ENCODE data around the gene BMPR1A. TPM values are rescaled to one million over a fixed set of nuclear protein-coding genes. Genes with fewer than 3 reads are reported as not detected.
"Not testable (repeated sequence)": the region's sequence is repeated elsewhere in the genome, so short reads cannot be mapped to it uniquely, and the experiment has no call there.

Gene BMPR1A
- total RNA-seq, 1 experiment from 2014 or later = 94.3 TPM

- BruUV-seq (replicated peaks) = no TSS peak
- H3K4me3 ChIP-seq (ENCODE audit: low read depth in 2 of 2, low read length in 2 of 2) = no peak overlapping the region
- H3K4me1 ChIP-seq (ENCODE audit: control insufficient read depth, insufficient read depth, low read length) = peaks cover 15% of the 10 kb centered on the region
- DNase-seq (ENCODE audit: low read depth, low spot score) (no peak), ATAC-seq (no peak)
- no peaks in the 10 kb centered on the region; the same call in 1 of the 2 replicates for H3K36me3 ChIP-seq (ENCODE audit: control insufficient read depth, insufficient read depth, low read length)
- POLR2A ChIA-PET = no interaction called here
- TF ChIP-seq, protein P1, sequence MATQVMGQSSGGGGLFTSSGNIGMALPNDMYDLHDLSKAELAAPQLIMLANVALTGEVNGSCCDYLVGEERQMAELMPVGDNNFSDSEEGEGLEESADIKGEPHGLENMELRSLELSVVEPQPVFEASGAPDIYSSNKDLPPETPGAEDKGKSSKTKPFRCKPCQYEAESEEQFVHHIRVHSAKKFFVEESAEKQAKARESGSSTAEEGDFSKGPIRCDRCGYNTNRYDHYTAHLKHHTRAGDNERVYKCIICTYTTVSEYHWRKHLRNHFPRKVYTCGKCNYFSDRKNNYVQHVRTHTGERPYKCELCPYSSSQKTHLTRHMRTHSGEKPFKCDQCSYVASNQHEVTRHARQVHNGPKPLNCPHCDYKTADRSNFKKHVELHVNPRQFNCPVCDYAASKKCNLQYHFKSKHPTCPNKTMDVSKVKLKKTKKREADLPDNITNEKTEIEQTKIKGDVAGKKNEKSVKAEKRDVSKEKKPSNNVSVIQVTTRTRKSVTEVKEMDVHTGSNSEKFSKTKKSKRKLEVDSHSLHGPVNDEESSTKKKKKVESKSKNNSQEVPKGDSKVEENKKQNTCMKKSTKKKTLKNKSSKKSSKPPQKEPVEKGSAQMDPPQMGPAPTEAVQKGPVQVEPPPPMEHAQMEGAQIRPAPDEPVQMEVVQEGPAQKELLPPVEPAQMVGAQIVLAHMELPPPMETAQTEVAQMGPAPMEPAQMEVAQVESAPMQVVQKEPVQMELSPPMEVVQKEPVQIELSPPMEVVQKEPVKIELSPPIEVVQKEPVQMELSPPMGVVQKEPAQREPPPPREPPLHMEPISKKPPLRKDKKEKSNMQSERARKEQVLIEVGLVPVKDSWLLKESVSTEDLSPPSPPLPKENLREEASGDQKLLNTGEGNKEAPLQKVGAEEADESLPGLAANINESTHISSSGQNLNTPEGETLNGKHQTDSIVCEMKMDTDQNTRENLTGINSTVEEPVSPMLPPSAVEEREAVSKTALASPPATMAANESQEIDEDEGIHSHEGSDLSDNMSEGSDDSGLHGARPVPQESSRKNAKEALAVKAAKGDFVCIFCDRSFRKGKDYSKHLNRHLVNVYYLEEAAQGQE (IDR thresholded peaks at IDR 0.05; ENCODE audit: insufficient read depth in 1 of 2, low read depth in 2 of 2, low read length in 1 of 2) = no peak
- no peak for TF ChIP-seq POLR2AphosphoS5 (IDR thresholded peaks at IDR 0.05; ENCODE audit: low read depth, low read length)
- intact Hi-C loops (cut with micrococcal nuclease; ENCODE audit: unreplicated experiment) (loop anchor here (5.0 kb wide), 1 partner anchor 118 kb away; the partner anchor contains the start of gene GLUD1), in situ Hi-C loops (cut with HindIII; ENCODE audit: low pct_unique_long_range_greater_than_20kb, low sequenced_read_pairs) (no loop called here)
- CTCF ChIA-PET = no interaction called here
- H3K27me3 ChIP-seq (ENCODE audit: control insufficient read depth, insufficient read depth, low read length) = no peaks in the 10 kb centered on the region
- H3K9me3 ChIP-seq (ENCODE audit: control insufficient read depth, insufficient read depth, low read depth, low read length) = no peaks in the 10 kb centered on the region
- no peak overlapping the region for H3K27ac ChIP-seq (ENCODE audit: low read length)
Observed at GRCh38 chr10:86974484-86974883, 218.1 kb downstream of the BMPR1A start.

DNA sequence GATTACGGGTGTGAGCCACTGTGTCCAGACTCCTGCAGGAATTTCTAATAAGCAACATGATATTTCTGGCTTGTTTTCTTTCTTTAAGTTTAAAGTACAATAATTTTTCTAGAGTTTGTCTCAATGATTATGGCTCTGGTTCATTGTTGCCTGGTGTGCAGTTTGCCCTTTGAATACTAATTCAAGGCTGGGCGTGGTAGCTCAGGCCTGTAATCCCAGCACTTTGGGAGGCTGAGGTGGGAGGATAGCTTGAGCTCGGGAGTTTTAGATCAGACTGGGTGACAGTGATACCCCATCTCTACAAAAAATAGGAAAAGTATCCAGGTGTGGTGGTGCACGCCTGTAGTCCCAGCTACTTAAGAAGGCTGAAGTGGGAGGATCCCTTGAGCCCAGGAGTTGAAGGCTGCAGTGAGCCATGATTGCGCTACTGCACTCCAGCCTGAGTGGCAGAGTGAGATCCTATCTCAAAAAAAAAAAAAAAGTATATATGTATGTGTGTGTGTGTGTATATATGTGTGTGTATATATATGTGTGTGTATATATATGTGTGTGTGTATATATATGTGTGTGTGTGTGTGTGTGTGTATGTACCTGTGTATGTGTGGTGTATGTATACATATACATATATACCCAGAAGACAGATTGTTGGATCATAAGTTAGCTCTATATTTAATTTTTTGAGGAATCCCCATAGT, 220.1 kb downstream of the BMPR1A start:
- no peaks in the 10 kb centered on the region for H3K36me3 ChIP-seq (ENCODE audit: control insufficient read depth, insufficient read depth, low read length)
- H3K9me3 ChIP-seq (ENCODE audit: control insufficient read depth, insufficient read depth, low read depth, low read length) = no peaks in the 10 kb centered on the region
- peaks cover 5% of the 10 kb centered on the region for H3K4me1 ChIP-seq (ENCODE audit: control insufficient read depth, insufficient read depth, low read length)
- no peaks in the 10 kb centered on the region for H3K27me3 ChIP-seq (ENCODE audit: control insufficient read depth, insufficient read depth, low read length)
- POLR2A ChIA-PET = no interaction called here
- TF ChIP-seq POLR2AphosphoS5 (IDR thresholded peaks at IDR 0.05; ENCODE audit: low read depth, low read length) = no peak
- in situ Hi-C loops (cut with HindIII; ENCODE audit: low pct_unique_long_range_greater_than_20kb, low sequenced_read_pairs) (no loop called here), intact Hi-C loops (cut with micrococcal nuclease; ENCODE audit: unreplicated experiment) (no loop called here)
- BruUV-seq (replicated peaks) = no TSS peak
- CTCF ChIA-PET = interaction anchor here (0.7 to 1.2 kb wide), 2 partner anchors 10 to 30 kb away, joined by 3 to 9 read pairs; no protein-coding TSS in a partner anchor
- DNase-seq (ENCODE audit: low read depth, low spot score) (no peak), ATAC-seq (no peak)
- no peak overlapping the region for H3K4me3 ChIP-seq (ENCODE audit: low read depth in 2 of 2, low read length in 2 of 2)
- no peak overlapping the region for H3K27ac ChIP-seq (ENCODE audit: low read length)

GRCh38 chr10:86978457-86978856, 222.0 kb downstream of the BMPR1A start:
- H3K27ac ChIP-seq (ENCODE audit: low read length); H3K4me3 ChIP-seq (ENCODE audit: low read depth in 2 of 2, low read length in 2 of 2); BruUV-seq (replicated peaks); H3K9me3 ChIP-seq (ENCODE audit: control insufficient read depth, insufficient read depth, low read depth, low read length); in situ Hi-C loops (cut with HindIII; ENCODE audit: low pct_unique_long_range_greater_than_20kb, low sequenced_read_pairs); CTCF ChIA-PET; intact Hi-C loops (cut with micrococcal nuclease; ENCODE audit: unreplicated experiment); H3K36me3 ChIP-seq (ENCODE audit: control insufficient read depth, insufficient read depth, low read length); POLR2A ChIA-PET; ATAC-seq; H3K27me3 ChIP-seq (ENCODE audit: control insufficient read depth, insufficient read depth, low read length); H3K4me1 ChIP-seq (ENCODE audit: control insufficient read depth, insufficient read depth, low read length); DNase-seq (ENCODE audit: low read depth, low spot score): not testable (repeated sequence)

- intact Hi-C loops (cut with micrococcal nuclease; ENCODE audit: unreplicated experiment) (no loop called here), in situ Hi-C loops (cut with HindIII; ENCODE audit: low pct_unique_long_range_greater_than_20kb, low sequenced_read_pairs) (no loop called here)
- Histone ChIP-seq H3K36me3 (ENCODE audit: control insufficient read depth, insufficient read depth, low read length) (no peaks in the 10 kb centered on the region), H3K9me3 (ENCODE audit: control insufficient read depth, insufficient read depth, low read depth, low read length) (no peaks in the 10 kb centered on the region), H3K27ac (ENCODE audit: low read length) (no peak overlapping the region), H3K4me1 (ENCODE audit: control insufficient read depth, insufficient read depth, low read length) (no peaks in the 10 kb centered on the region), H3K4me3 (ENCODE audit: low read depth in 2 of 2, low read length in 2 of 2) (no peak overlapping the region), H3K27me3 (ENCODE audit: control insufficient read depth, insufficient read depth, low read length) (no peaks in the 10 kb centered on the region)
- ChIA-PET CTCF (interaction anchor here (1.2 kb wide), 1 partner anchor 13 kb away, joined by 3 read pairs; no protein-coding TSS in a partner anchor), POLR2A (no interaction called here)
- DNase-seq (ENCODE audit: low read depth, low spot score) (no peak), ATAC-seq (no peak)
- no peak for TF ChIP-seq TCF7L2 (IDR thresholded peaks at IDR 0.05; ENCODE audit: low read depth, low read length)
- TF ChIP-seq, protein P2, sequence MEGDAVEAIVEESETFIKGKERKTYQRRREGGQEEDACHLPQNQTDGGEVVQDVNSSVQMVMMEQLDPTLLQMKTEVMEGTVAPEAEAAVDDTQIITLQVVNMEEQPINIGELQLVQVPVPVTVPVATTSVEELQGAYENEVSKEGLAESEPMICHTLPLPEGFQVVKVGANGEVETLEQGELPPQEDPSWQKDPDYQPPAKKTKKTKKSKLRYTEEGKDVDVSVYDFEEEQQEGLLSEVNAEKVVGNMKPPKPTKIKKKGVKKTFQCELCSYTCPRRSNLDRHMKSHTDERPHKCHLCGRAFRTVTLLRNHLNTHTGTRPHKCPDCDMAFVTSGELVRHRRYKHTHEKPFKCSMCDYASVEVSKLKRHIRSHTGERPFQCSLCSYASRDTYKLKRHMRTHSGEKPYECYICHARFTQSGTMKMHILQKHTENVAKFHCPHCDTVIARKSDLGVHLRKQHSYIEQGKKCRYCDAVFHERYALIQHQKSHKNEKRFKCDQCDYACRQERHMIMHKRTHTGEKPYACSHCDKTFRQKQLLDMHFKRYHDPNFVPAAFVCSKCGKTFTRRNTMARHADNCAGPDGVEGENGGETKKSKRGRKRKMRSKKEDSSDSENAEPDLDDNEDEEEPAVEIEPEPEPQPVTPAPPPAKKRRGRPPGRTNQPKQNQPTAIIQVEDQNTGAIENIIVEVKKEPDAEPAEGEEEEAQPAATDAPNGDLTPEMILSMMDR (IDR thresholded peaks at IDR 0.05) = no peak
- no peak for TF ChIP-seq POLR2AphosphoS5 (IDR thresholded peaks at IDR 0.05; ENCODE audit: low read depth, low read length)
- TF ChIP-seq, protein P1 (IDR thresholded peaks at IDR 0.05; ENCODE audit: insufficient read depth in 1 of 2, low read depth in 2 of 2, low read length in 1 of 2) = no peak
- no peak for TF ChIP-seq SIN3A (IDR thresholded peaks at IDR 0.05; ENCODE audit: borderline replicate concordance, insufficient read depth, low read depth, low read length)
- BruUV-seq (replicated peaks) = no TSS peak
Observed at GRCh38 chr10:86979296-86979818, 222.9 kb downstream of the BMPR1A start.

Measured in Panc1 (cell line).